Mesothelial cell of epicardium (in vitro differentiated cells): ENCODE results near the gene HNRNPA1. TPM values are rescaled to one million over a fixed set of nuclear protein-coding genes. Genes with fewer than 3 reads are reported as not detected.

ENCODE experiments used
- DNase-seq, 2 experiments: peaks; one replicate each; pipeline ENCODE4 v3.0.0; 2021; ENCODE audit warnings: low spot score in 2 of 2; ENCODE audit not compliant: unreplicated experiment in 2 of 2
- H3K27ac Mint-ChIP-seq: 2 replicates; pipeline ENCODE4 v1.8.0; 2021; ENCODE audit warnings: mixed read lengths
- H3K27me3 Mint-ChIP-seq: 2 replicates; pipeline ENCODE4 v1.8.0; 2021; ENCODE audit warnings: low read depth, mixed read lengths
- H3K36me3 Mint-ChIP-seq: 2 replicates; pipeline ENCODE4 v1.8.0; 2021; ENCODE audit warnings: mixed read lengths
- H3K4me1 Mint-ChIP-seq: 2 replicates; pipeline ENCODE4 v1.8.0; 2021; ENCODE audit warnings: mixed read lengths
- H3K4me3 Mint-ChIP-seq: 2 replicates; pipeline ENCODE4 v1.8.0; 2021; ENCODE audit warnings: mild to moderate bottlenecking, moderate library complexity, mixed read lengths
- H3K9me3 Mint-ChIP-seq: 2 replicates; pipeline ENCODE4 v1.8.0; 2021; ENCODE audit warnings: mixed read lengths
- total RNA-seq: library from RNA; stranded (reverse); gene quantifications from 3 replicates; pipeline ENCODE4 v1.2.1, GENCODE V29; 2021
- TF ChIP-seq, protein P1 (sequence below): fragments of 200-600 bp; sonication (generic); IDR thresholded peaks from one replicate; pipeline ENCODE4 v1.5.0; 2021; ENCODE audit warnings: antibody characterized with exemption; ENCODE audit not compliant: unreplicated experiment

The HNRNPA1 gene
- total RNA-seq, 1 donor from 2014 or later, result 2,205 TPM

DNA sequence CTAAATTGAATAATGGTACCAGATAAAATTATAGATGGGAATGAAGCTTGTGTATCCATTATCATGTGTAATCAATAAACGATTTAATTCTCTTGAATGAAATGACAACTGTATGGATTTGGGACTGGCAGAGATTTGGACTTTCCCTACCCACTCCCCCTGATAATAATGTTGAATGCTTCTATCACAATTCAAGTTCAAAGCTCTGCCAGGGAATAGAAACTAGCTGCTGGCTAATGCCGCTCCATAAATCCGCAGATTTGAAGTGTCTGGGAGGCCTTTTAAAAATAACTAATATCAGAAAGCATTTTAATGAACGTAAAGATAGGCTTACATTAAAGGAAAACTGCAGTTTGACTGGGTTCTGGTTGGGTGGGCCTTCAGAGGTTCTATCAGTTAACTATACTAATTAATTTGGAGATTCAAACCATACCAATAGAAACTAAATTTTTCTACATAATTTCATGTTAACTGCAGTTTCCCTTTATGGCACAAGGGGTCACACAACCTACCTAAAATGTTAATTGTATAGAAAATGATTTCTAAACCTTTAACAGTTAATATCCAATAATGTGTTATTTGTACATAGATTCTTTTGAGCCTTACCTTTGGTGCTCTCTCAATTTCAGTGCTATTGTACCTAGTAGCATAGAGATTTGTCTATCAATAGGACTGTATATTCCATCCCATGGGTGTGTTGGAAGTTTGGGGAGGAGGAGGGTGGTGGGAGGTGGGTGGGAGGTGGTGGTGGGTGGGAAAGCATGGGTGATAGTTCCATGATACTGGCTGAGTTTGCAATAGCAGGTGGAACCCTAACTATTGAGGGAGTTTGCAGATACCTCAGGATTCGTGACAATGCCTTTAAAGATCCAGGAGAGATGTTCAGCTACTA is 4.9 kb downstream of the HNRNPA1 start:
- Mint-ChIP-seq H3K27ac (peak overlapping the region; percentile 86), H3K9me3 (no peaks in the 10 kb centered on the region), H3K36me3 (peaks cover 52% of the 10 kb centered on the region), H3K4me3 (no peak overlapping the region), H3K4me1 (peaks cover 54% of the 10 kb centered on the region), H3K27me3 (no peaks in the 10 kb centered on the region)
- TF ChIP-seq, protein P1, sequence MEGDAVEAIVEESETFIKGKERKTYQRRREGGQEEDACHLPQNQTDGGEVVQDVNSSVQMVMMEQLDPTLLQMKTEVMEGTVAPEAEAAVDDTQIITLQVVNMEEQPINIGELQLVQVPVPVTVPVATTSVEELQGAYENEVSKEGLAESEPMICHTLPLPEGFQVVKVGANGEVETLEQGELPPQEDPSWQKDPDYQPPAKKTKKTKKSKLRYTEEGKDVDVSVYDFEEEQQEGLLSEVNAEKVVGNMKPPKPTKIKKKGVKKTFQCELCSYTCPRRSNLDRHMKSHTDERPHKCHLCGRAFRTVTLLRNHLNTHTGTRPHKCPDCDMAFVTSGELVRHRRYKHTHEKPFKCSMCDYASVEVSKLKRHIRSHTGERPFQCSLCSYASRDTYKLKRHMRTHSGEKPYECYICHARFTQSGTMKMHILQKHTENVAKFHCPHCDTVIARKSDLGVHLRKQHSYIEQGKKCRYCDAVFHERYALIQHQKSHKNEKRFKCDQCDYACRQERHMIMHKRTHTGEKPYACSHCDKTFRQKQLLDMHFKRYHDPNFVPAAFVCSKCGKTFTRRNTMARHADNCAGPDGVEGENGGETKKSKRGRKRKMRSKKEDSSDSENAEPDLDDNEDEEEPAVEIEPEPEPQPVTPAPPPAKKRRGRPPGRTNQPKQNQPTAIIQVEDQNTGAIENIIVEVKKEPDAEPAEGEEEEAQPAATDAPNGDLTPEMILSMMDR, result peak; percentile 51
- no peak for DNase-seq

DNA sequence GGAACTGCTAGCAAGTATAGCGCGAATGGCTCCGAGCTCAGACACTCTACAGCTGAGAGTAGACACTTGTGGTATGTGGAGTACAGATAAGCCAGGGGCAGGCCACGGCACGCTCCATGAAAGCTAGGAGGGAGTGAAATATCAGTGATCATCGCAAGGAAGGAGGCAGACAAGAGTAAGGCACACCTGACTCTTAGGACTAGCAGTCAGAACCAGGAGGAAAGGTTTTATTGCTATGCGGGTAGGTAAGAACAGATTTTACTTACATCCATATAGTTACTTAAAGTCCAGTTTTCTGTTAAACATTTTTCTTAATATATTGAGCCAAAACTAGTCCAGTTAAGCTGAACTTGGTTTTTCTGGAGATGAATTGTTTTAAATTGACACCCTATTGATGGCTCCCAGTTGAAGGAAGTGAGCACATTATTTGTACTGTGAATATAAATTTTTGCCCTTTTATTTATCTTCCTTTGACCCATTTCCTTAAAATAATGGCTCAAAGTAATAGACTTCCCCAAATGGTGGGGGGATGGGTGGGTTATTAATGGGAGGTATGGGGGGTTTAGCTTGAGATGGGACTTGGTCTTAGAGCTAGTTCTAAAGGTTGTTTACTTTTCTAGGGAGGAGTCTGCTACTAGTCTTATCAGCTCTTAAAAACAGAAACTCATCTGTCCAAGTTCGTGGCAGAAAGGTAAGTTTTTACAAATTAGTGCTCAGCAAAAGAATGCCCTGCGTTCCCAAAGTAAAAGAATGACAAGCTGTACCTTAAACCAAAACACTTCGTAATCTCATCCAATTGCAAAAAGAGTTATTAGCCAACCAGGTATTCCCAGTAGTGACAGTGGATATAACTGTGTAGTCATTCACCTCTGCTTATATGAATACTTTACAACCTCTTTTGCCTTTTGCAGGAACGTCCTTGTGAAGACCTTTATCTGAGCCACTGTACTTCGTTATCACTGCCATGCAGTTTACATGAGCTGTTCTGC is 5.8 kb downstream of the HNRNPA1 start:
- Mint-ChIP-seq H3K9me3 (no peaks in the 10 kb centered on the region), H3K36me3 (peaks cover 54% of the 10 kb centered on the region), H3K4me1 (peaks cover 54% of the 10 kb centered on the region), H3K27ac (peak overlapping the region; percentile 86), H3K4me3 (no peak overlapping the region), H3K27me3 (no peaks in the 10 kb centered on the region)
- TF ChIP-seq, protein P1, result no peak
- no peak for DNase-seq

DNA sequence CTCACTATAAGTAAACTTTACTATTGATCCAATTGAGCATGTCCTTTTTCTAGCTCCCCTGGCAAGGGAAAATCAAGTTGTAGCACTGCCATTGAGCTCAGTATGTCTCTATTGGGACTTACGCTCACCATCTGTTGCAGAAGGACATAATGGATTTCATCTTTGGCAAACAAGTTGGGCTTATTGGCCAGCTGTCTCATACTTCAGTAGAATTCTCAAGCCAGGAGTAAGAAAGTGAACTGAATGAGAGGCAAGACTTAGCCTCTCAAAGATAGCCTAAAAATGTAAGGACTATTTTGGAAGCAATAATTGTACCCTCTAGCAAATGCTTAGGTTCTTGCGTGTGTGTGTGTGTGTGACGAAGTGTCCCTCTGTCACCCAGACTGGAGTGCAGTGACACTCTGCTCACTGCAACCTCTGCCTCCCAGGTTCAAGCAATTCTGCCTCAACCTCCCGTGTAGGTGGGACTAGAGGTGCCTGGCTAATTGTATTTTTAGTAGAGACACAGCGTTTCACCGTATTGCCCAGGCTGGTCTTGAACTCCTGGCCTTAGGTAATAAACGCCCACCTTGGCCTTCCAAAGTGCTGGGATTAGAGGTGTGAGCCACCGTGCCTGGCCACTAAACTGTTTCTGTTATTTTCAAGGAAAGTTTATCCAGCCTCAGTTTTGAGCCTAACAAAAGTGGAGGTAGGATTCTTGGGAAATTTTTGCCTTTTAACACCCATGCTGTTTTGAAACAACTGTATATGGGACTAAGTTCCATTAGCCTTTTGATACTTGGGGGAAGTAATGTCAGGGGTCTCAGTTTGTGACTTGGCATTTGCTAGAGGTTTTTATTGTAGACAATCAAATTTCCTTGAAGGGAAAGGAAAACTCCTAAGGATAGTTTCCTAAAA is 7.0 kb downstream of the HNRNPA1 start:
- Mint-ChIP-seq H3K27ac (peak overlapping the region; percentile 86), H3K9me3 (no peaks in the 10 kb centered on the region), H3K27me3 (no peaks in the 10 kb centered on the region), H3K36me3 (peaks cover 42% of the 10 kb centered on the region), H3K4me3 (no peak overlapping the region), H3K4me1 (peaks cover 44% of the 10 kb centered on the region)
- TF ChIP-seq, protein P1, result no peak
- DNase-seq, result no peak

DNA sequence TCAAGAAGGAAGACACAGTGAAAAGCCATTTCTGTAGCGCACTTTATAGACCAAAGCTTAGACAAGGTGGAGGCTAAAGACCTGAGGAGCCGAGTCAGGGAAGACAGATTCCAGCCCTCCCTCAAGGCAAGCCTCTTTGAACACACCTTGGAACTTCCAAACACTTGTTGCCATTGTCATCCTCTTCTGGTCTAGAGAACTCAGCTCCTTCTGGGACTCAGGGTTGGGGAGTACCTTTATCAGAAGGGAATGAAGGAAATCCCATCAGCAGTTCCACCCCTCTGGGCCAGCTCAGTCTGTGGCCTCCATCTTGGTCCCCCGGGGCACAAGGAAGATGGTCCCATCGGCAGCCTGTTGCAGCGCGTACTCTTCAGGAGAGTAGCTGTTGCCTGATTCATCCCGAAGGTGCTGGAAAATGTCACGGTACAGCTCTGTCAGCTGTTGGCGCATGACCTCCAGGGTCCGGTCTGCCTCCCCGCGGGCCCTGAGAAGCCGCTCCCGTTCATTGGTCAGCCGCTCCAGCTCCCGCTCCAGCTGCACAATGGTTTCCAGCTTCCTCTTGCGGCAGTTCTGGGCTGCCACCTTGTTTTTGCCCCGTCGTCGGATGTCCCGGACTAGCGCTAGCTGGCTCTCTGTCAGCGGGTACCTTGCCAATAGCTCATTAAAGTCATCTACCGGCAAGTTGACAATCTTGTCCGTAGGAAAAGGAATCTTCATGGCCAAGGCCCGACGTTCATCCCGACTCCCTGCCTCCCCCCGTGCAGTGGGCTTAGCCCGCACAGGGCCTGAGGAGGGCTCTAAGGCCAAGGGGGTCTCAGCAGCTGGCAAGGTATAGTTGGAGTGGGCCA is 11.8 kb downstream of the HNRNPA1 start:
- no peak for DNase-seq
- peaks cover 3% of the 10 kb centered on the region for H3K4me1 Mint-ChIP-seq
- H3K4me3 Mint-ChIP-seq, result no peak overlapping the region
- no peaks in the 10 kb centered on the region for H3K27me3 Mint-ChIP-seq
- H3K36me3 Mint-ChIP-seq, result peaks cover 5% of the 10 kb centered on the region
- TF ChIP-seq, protein P1, result no peak
- no peaks in the 10 kb centered on the region for H3K9me3 Mint-ChIP-seq
- H3K27ac Mint-ChIP-seq, result no peak overlapping the region
